OCI-LY7 (cell line): ENCODE data around the gene CALU. TPM values are rescaled to one million over a fixed set of nuclear protein-coding genes. Genes with fewer than 3 reads are reported as not detected.

ENCODE experiments used
- BruUV-seq: library from RNA; stranded (reverse); fragments of 400-500 nt; replicated peaks from 2 replicates; lab custom pipeline; 2021; lab: Mats Ljungman, UMichigan
- CTCF ChIA-PET: fragments of 300-600 bp; sonication (Branson Sonifier 250); formaldehyde crosslinking; loops from one replicate; lab custom pipeline; 2022; ENCODE audit warnings: antibody characterized with exemption; ENCODE audit not compliant: unreplicated experiment; lab: Charles Lee
- POLR2A ChIA-PET: fragments of 300-600 bp; sonication (Branson Sonifier 250); formaldehyde crosslinking; loops from one replicate; lab custom pipeline; 2022; ENCODE audit warnings: antibody characterized with exemption; lab: Charles Lee
- DNase-seq: peaks from one replicate; pipeline ENCODE4 v3.0.0-alpha.2; 2015; ENCODE audit warnings: low spot score
- H2AFZ ChIP-seq: fragments of 200-600 bp; sonication (generic), shearing (Covaris generic); 2 replicates; pipeline ENCODE4 v1.6.1; 2014; ENCODE audit warnings: mild to moderate bottlenecking, antibody characterized with exemption, low read length, moderate library complexity
- H3K27ac ChIP-seq: fragments of 200-600 bp; sonication (generic); 2 replicates; pipeline ENCODE4 v1.5.1; 2014; ENCODE audit warnings: mixed run types, low read depth, mild to moderate bottlenecking, moderate library complexity, low read length, inconsistent platforms; ENCODE audit not compliant: poor library complexity, severe bottlenecking
- H3K36me3 ChIP-seq: fragments of 200-600 bp; sonication (generic); 2 replicates; pipeline ENCODE4 v1.6.1; 2014; ENCODE audit warnings: mild to moderate bottlenecking, antibody characterized with exemption, low read length, moderate library complexity, mixed read lengths; ENCODE audit not compliant: insufficient read depth
- H3K4me1 ChIP-seq: fragments of 200-600 bp; sonication (generic); 2 replicates; pipeline ENCODE4 v1.5.1; 2014; ENCODE audit warnings: mild to moderate bottlenecking, low read length; ENCODE audit not compliant: insufficient read depth, poor library complexity, severe bottlenecking
- H3K4me2 ChIP-seq: fragments of 200-600 bp; sonication (generic); 2 replicates; pipeline ENCODE4 v1.6.1; 2014; ENCODE audit warnings: mild to moderate bottlenecking, low read length
- H3K4me3 ChIP-seq: fragments of 200-600 bp; sonication (generic); 2 replicates; pipeline ENCODE4 v1.5.1; 2014; ENCODE audit warnings: mild to moderate bottlenecking, low read depth, low read length; ENCODE audit not compliant: poor library complexity, severe bottlenecking
- H3K79me2 ChIP-seq: fragments of 200-600 bp; sonication (generic); 2 replicates; pipeline ENCODE4 v1.6.1; 2016; ENCODE audit warnings: low read depth, mild to moderate bottlenecking, low read length, moderate library complexity, mixed read lengths; ENCODE audit not compliant: insufficient read depth
- H3K9me2 ChIP-seq: fragments of 200-600 bp; sonication (generic); 2 replicates; pipeline ENCODE4 v1.6.1; 2016; ENCODE audit warnings: mild to moderate bottlenecking, low read length, mixed read lengths; ENCODE audit not compliant: insufficient read depth
- H3K9me3 ChIP-seq: fragments of 200-600 bp; sonication (generic); 2 replicates; pipeline ENCODE4 v1.6.1; 2014; ENCODE audit warnings: mild to moderate bottlenecking, mixed run types, low read length, mixed read lengths
- H4K20me1 ChIP-seq: fragments of 200-600 bp; sonication (generic); 2 replicates; pipeline ENCODE4 v1.6.1; 2014; ENCODE audit warnings: mild to moderate bottlenecking, antibody characterized with exemption, low read length, moderate library complexity, mixed read lengths; ENCODE audit not compliant: insufficient read depth
- CTCF ChIP-seq: fragments of 200-600 bp; sonication (generic); conservative IDR thresholded peaks from 2 replicates; pipeline ENCODE4 v1.5.1; 2014; ENCODE audit warnings: mild to moderate bottlenecking, antibody characterized with exemption, low read length, moderate library complexity, mixed read lengths
- EZH2phosphoT487 ChIP-seq: fragments of 200-600 bp; sonication (generic); IDR thresholded peaks from 2 replicates; pipeline ENCODE4 v1.6.1; 2018; ENCODE audit warnings: low read depth, borderline replicate concordance, mild to moderate bottlenecking, mixed run types, antibody characterized with exemption, low read length, moderate library complexity, mixed read lengths
- intact Hi-C: fragments of 100-400 bp; cut with micrococcal nuclease; formaldehyde crosslinking; loops from one replicate; pipeline ENCODE4 v1.10.0; 2022; ENCODE audit not compliant: unreplicated experiment
- total RNA-seq, 2 experiments: library from RNA; depleted of rRNA in 1 of 2; stranded (reverse); fragments of >200 nt in 1 of 2; shearing (Covaris generic) in 1 of 2; gene quantifications; 2 replicates each; pipeline ENCODE4 v1.2.3, GENCODE V29; 2014 to 2022

Gene CALU
- total RNA-seq, 2 experiments from 2014 or later = 45.6 to 52.8 TPM

GRCh38 chr7:128801667-128802418 is 62.7 kb downstream of the CALU start:
- POLR2A ChIA-PET = interaction anchor here (0.8 kb wide), 1 partner anchor 42 kb away, joined by 3 read pairs; no protein-coding TSS in a partner anchor
- no peaks in the 10 kb centered on the region for H3K9me3 ChIP-seq

DNA sequence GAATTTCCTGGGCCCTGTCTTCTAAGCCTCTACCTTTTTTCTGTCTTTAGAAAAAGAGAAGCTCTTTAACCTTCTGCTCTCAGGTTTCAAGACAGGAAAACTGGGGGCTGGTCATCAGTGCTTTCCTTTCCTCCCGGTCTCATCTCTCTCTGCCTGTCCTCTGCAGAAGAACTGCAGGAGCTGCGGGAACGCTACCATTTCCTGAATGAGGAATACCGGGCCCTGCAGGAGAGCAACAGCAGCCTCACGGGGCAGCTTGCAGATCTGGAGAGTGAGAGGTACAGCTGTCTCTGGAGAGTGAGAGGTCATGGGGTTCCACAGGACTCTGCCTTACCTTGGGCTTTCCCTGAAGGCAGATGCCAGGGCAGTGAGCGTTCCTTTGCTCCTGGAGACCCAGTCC is 65.3 kb downstream of the CALU start:
- Histone ChIP-seq H3K27ac (no peak overlapping the region), H4K20me1 (no peaks in the 10 kb centered on the region), H3K4me1 (no peaks in the 10 kb centered on the region), H3K4me3 (no peak overlapping the region), H3K79me2 (no peaks in the 10 kb centered on the region), H3K4me2 (no peak overlapping the region), H3K9me2 (no peaks in the 10 kb centered on the region), H3K9me3 (no peaks in the 10 kb centered on the region), H3K36me3 (peaks cover 4% of the 10 kb centered on the region; the same call in 1 of the 2 replicates), H2AFZ (no peak overlapping the region)
- ChIA-PET POLR2A (interaction anchor here (1.3 kb wide), 1 partner anchor 206 kb away, joined by 4 read pairs; no protein-coding TSS in a partner anchor), CTCF (no interaction called here)
- no peak for DNase-seq
- TF ChIP-seq CTCF (no peak), EZH2phosphoT487 (no peak)
- BruUV-seq = no TSS peak
- intact Hi-C loops = no loop called here

More at GRCh38 chr7:128801667-128802418, 62.7 kb downstream of the CALU start:
- Histone ChIP-seq H3K4me3 (no peak overlapping the region), H2AFZ (no peak overlapping the region), H3K36me3 (no peaks in the 10 kb centered on the region; the same call in 1 of the 2 replicates), H3K9me2 (no peaks in the 10 kb centered on the region), H3K4me1 (no peaks in the 10 kb centered on the region), H3K27ac (no peak overlapping the region), H3K4me2 (no peak overlapping the region), H3K79me2 (no peaks in the 10 kb centered on the region), H4K20me1 (no peaks in the 10 kb centered on the region)
- no TSS peak for BruUV-seq
- CTCF ChIA-PET = no interaction called here
- intact Hi-C loops = no loop called here
- TF ChIP-seq CTCF (no peak), EZH2phosphoT487 (no peak)
- DNase-seq = no peak

- no peaks in the 10 kb centered on the region for H4K20me1 ChIP-seq
- POLR2A ChIA-PET = interaction anchor here (1.1 kb wide), 1 partner anchor 21 kb away, joined by 3 read pairs; no protein-coding TSS in a partner anchor
- no peaks in the 10 kb centered on the region for H3K9me2 ChIP-seq
- TF ChIP-seq CTCF = no peak
- TF ChIP-seq EZH2phosphoT487 = no peak
- H3K79me2 ChIP-seq = no peaks in the 10 kb centered on the region
- CTCF ChIA-PET = no interaction called here
- H2AFZ ChIP-seq = no peak overlapping the region
- peaks cover 4% of the 10 kb centered on the region; the same call in 1 of the 2 replicates for H3K36me3 ChIP-seq
- no peak overlapping the region for H3K4me2 ChIP-seq
- no peaks in the 10 kb centered on the region for H3K9me3 ChIP-seq
- DNase-seq = no peak
- intact Hi-C loops = no loop called here
- BruUV-seq = no TSS peak
- H3K4me3 ChIP-seq = no peak overlapping the region
- H3K27ac ChIP-seq = no peak overlapping the region
- no peaks in the 10 kb centered on the region for H3K4me1 ChIP-seq
Observed at GRCh38 chr7:128805225-128805624, 66.1 kb downstream of the CALU start.
